ENCODE measurements around the gene OR51S1.
"Not testable (repeated sequence)": the region's sequence is repeated elsewhere in the genome, so short reads cannot be mapped to it uniquely, and the experiment has no call there.

The OR51S1 gene

DNA sequence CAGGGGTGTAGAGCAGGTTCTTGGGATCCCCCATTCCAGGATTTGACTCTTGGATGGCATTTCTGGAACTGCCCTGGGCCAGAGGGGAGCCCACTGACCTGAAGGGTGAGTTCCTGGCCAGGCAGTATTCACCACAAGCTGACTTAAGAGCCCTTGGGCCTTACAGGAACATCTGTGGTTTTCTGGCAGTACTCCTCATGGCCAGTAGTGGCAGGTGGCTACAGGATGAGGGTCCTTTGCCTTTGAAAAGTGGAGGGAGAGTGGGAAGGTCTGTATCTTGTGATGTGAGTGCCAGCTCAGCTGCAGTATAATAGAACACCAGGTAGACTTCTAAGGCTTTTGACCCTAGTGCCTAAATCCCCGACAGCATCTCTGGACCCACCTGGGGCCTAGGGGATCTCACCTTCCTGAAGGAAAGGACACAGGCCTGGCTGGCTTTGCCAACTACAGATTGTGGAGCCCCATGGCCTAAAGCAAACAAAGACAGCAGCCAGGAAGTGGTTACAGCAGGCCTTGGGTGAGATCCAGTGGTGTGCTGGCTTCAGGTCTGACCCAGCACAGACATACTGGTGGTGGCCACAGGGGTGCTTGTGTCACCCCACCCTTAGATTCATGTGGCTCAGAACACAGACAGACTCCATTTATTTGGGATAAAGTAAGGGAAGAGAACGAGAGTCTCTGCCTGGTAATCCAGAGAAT is 9.0 kb downstream of the OR51S1 start:
- Mint-ChIP-seq H3K27ac (no peak overlapping the region), H3K4me3 (no peak overlapping the region), H3K27me3 (ENCODE audit: low read depth) (no peaks in the 10 kb centered on the region), H3K36me3 (ENCODE audit: low read depth) (no peaks in the 10 kb centered on the region), H3K4me1 (ENCODE audit: low read depth) (no peaks in the 10 kb centered on the region), H3K9me3 (no peaks in the 10 kb centered on the region)
- no peak for DNase-seq (ENCODE audit: low spot score)

DNA sequence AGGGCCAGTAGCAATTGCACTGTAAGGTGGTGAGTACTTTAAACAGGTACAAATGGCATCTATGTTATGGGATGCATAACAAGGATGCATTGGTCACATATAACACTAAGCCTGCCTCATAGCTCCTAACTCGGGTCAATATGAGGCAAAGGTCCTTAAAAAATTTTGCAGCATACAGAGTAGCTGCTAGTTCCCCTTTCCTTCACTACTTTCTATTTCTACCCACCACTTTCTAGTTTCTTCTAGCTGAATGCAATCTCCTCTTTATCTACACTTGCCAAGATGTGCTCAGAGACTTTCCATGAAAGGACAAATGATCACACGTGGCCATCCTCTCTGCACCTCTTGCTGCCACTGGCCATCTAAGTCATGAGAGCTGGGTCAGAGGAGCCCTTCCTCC is 18.1 kb downstream of the OR51S1 start:
- no peak for DNase-seq (ENCODE audit: low spot score)
- no peak overlapping the region for H3K27ac Mint-ChIP-seq
- no peaks in the 10 kb centered on the region for H3K27me3 Mint-ChIP-seq (ENCODE audit: low read depth)
- no peaks in the 10 kb centered on the region for H3K36me3 Mint-ChIP-seq (ENCODE audit: low read depth)
- H3K4me3 Mint-ChIP-seq, result no peak overlapping the region
- no peaks in the 10 kb centered on the region for H3K9me3 Mint-ChIP-seq
- no peaks in the 10 kb centered on the region for H3K4me1 Mint-ChIP-seq (ENCODE audit: low read depth)

DNA sequence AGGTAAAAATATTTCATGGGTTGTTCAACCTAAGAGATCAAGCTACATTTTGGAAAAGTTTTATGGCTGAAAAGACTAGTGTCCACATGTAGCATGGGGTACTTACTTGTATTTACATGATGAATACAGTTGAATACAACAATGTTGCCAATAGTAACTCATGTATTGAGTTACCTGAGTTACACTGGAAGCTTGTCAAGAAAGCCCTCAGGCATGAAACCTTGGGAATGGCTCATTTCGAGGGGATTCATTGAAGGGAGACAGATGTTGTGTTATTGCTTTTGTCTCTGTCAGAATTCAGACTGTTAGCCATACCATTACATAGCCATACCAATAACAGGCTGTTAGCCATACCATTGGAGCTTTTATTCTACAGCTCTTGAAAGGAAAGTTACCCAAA is 18.7 kb downstream of the OR51S1 start:
- Mint-ChIP-seq H3K27ac (no peak overlapping the region), H3K4me3 (no peak overlapping the region), H3K4me1 (ENCODE audit: low read depth) (no peaks in the 10 kb centered on the region), H3K36me3 (ENCODE audit: low read depth) (no peaks in the 10 kb centered on the region), H3K27me3 (ENCODE audit: low read depth) (no peaks in the 10 kb centered on the region), H3K9me3 (no peaks in the 10 kb centered on the region)
- DNase-seq (ENCODE audit: low spot score), result no peak

DNA sequence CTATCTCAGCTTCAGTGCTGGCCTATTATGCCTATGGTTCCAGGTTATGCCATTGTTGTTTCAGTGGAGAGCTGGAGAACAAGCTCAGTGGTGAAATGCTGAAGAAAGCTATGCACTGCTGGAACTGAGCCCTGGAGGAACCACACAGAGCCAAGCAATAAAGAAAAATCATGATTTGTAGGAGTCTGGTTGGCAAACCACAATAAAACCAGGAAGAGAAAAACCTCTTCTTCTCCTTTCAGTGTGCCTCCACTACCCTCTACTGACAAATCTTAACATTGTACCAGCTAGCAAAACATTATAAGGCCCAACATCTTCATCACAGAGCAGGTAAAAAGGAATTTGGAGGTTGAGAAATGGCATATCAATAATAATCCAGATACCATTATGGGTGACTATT is 22.6 kb downstream of the OR51S1 start:
- H3K36me3 Mint-ChIP-seq (ENCODE audit: low read depth), result no peaks in the 10 kb centered on the region
- no peak overlapping the region for H3K27ac Mint-ChIP-seq
- no peaks in the 10 kb centered on the region for H3K9me3 Mint-ChIP-seq
- H3K27me3 Mint-ChIP-seq (ENCODE audit: low read depth), result no peaks in the 10 kb centered on the region
- no peaks in the 10 kb centered on the region for H3K4me1 Mint-ChIP-seq (ENCODE audit: low read depth)
- DNase-seq (ENCODE audit: low spot score), result no peak
- H3K4me3 Mint-ChIP-seq, result no peak overlapping the region

GRCh38 chr11:4825132-4825531 is 23.9 kb downstream of the OR51S1 start:
- no peaks in the 10 kb centered on the region for H3K27me3 Mint-ChIP-seq (ENCODE audit: low read depth)
- no peaks in the 10 kb centered on the region for H3K36me3 Mint-ChIP-seq (ENCODE audit: low read depth)
- DNase-seq (ENCODE audit: low spot score), result no peak
- H3K27ac Mint-ChIP-seq, result no peak overlapping the region
- H3K9me3 Mint-ChIP-seq, result no peaks in the 10 kb centered on the region
- no peaks in the 10 kb centered on the region for H3K4me1 Mint-ChIP-seq (ENCODE audit: low read depth)
- H3K4me3 Mint-ChIP-seq, result no peak overlapping the region

DNA sequence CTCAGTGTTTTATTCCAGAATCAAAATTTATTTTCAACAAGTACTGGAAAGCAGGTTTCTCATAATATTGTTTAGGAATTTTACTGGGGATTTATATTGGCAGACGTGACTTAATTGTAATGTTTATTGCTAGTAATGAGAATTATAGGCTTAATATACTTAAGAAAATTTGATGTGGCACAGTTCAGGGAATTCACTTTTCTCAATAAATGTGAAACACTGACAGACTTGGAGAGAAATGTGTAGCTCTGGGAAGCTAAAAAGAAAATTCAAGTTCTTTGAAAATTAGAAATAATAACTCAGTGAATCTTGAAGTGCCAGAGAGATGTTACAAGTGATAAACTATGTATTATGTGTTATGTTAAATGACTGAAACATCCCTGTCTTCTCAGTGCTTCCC is 28.0 kb downstream of the OR51S1 start, which contains the start of gene OR51F2:
OR51F2 (plus strand) TSS at position 301 of the 400 bp plus-strand sequence. CDS start 101 bp downstream, outside the sequence.
- Mint-ChIP-seq H3K36me3 (ENCODE audit: low read depth) (no peaks in the 10 kb centered on the region), H3K4me1 (ENCODE audit: low read depth) (no peaks in the 10 kb centered on the region), H3K27ac (no peak within 1 kb of the TSS), H3K9me3 (no peaks in the 10 kb centered on the region), H3K27me3 (ENCODE audit: low read depth) (no peaks in the 10 kb centered on the region), H3K4me3 (no peak within 1 kb of the TSS)
- DNase-seq (ENCODE audit: low spot score), result no peak

- no peak overlapping the region for H3K27ac Mint-ChIP-seq
- no peaks in the 10 kb centered on the region for H3K9me3 Mint-ChIP-seq
- DNase-seq (ENCODE audit: low spot score), result no peak
- no peaks in the 10 kb centered on the region for H3K27me3 Mint-ChIP-seq (ENCODE audit: low read depth)
- no peaks in the 10 kb centered on the region for H3K36me3 Mint-ChIP-seq (ENCODE audit: low read depth)
- no peak overlapping the region for H3K4me3 Mint-ChIP-seq
- no peaks in the 10 kb centered on the region for H3K4me1 Mint-ChIP-seq (ENCODE audit: low read depth)
These were observed 39.8 kb downstream of the OR51S1 start for GRCh38 chr11:4809246-4809645.

DNA sequence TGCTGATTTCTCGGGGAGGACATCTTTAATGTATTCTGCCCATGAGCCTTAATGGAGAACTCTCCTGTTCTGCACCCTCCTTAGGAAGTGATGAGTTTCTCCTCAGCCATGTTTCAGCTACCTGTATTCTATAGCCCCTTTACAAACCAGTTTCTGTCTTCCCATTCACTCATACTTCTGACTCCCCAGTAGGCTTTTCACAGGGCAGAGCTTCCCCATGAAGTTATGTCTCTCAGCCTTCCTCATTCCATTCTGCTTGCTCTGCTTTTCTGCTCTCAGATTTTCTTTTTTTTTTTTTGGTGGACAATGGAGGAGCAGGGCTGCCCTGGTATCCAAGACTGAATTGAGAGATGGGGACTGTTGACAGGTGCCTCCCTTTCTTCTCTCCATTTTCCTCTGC is 40.5 kb downstream of the OR51S1 start:
- Mint-ChIP-seq H3K9me3 (no peaks in the 10 kb centered on the region), H3K4me1 (ENCODE audit: low read depth) (no peaks in the 10 kb centered on the region), H3K4me3 (no peak overlapping the region), H3K27me3 (ENCODE audit: low read depth) (no peaks in the 10 kb centered on the region), H3K36me3 (ENCODE audit: low read depth) (no peaks in the 10 kb centered on the region), H3K27ac (no peak overlapping the region)
- no peak for DNase-seq (ENCODE audit: low spot score)

DNA sequence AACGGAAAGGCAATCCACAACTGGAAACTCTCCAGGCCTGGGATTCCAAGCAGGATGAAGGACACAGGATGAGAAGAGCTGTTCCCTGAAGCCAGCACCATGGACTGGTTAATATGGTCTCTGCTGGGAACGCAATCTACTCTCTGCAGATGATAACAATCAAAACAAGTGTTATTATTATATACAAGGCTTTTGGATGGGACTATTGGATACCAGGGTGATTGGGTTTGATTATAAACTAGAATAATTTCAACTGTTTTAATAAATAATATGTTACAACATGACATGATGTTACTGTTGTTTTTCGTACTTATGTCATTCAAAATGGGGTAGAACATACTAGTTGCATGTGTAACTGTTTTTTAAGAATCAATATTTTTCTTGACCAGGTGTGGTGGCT is 44.7 kb downstream of the OR51S1 start, which contains the start of gene OR52R1:
OR52R1 (minus strand) TSS at position 101 of the 400 bp plus-strand sequence; CDS start at position 101, 0 bp downstream.
- Mint-ChIP-seq H3K36me3 (ENCODE audit: low read depth) (no peaks in the 10 kb centered on the region), H3K9me3 (no peaks in the 10 kb centered on the region), H3K4me1 (ENCODE audit: low read depth) (no peaks in the 10 kb centered on the region), H3K27ac (no peak within 1 kb of the TSS), H3K4me3 (no peak within 1 kb of the TSS), H3K27me3 (ENCODE audit: low read depth) (no peaks in the 10 kb centered on the region)
- no peak for DNase-seq (ENCODE audit: low spot score)

- H3K36me3 Mint-ChIP-seq (ENCODE audit: low read depth); DNase-seq (ENCODE audit: low spot score); H3K9me3 Mint-ChIP-seq; H3K27me3 Mint-ChIP-seq (ENCODE audit: low read depth); H3K4me1 Mint-ChIP-seq (ENCODE audit: low read depth); H3K4me3 Mint-ChIP-seq; H3K27ac Mint-ChIP-seq: not testable (repeated sequence)
These were observed 47.7 kb downstream of the OR51S1 start for GRCh38 chr11:4801316-4801715.

DNA sequence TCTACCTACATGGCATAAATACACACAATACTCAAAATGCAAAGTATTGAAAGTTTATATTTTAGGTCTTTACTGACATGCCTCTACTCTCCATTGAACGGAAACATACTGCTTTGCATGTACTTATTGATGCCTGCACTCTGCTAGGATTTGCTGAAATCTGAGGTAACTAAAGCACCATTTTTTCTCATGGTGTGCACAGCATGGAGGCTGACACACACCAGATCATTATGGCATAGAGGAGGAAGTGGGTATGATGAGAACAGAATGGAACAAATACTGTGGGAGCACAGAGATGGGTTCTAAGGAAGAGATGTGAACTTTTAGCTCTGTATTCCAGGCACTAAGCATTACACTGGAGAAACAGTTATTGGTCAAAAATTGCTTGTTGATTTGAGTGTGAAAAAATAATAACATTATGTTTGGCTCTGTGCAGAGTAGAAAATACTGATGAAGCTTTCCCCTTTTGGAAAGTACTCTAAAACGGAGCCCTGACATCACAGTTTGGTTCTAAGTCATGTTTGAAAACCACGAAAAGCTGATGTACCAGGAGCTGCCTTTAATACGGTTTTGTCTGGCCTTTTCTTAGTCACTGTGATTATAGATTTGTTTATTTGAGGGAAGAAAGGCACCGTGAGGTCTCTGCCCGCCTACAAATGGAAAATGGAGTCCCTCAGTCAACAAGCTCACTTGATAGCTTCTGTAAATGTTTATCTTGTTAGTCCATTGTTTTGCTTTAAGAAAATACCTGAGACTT is 50.4 kb downstream of the OR51S1 start:
- no peaks in the 10 kb centered on the region for H3K9me3 Mint-ChIP-seq
- no peaks in the 10 kb centered on the region for H3K36me3 Mint-ChIP-seq (ENCODE audit: low read depth)
- no peak for DNase-seq (ENCODE audit: low spot score)
- no peaks in the 10 kb centered on the region for H3K27me3 Mint-ChIP-seq (ENCODE audit: low read depth)
- H3K4me3 Mint-ChIP-seq, result no peak overlapping the region
- H3K27ac Mint-ChIP-seq, result no peak overlapping the region
- no peaks in the 10 kb centered on the region for H3K4me1 Mint-ChIP-seq (ENCODE audit: low read depth)
